Stimulated activated CD8-positive, alpha-beta memory T cell treated with anti-CD3 and anti-CD28 coated beads, Interleukin-7, amount 100 ng/mL, for 1 hour (primary cell): Measurements from ENCODE around the gene IFITM10.

Source experiments
- DNase-seq, 2 donors: peaks; one replicate each; pipeline ENCODE4 v3.0.0-alpha.2; 2020; ENCODE audit warnings: low read depth in 2 of 2

Gene IFITM10

DNA sequence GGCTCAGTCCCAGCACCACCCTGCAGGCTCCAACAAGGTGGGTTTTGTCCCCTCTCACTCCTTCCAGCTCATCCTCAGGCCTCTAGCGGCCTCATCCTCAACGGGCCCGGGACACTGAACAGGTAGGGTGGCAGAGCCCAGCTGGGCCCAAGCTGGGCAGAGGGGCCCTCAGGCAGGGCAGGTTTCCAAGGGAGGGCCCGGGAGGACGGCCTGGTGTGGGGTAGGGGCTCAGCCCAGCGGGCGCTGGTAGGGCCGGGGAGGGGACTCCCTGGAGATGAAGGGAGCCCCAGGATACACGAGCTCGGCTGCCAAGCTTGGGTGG lies 2.5 kb upstream of the IFITM10 start:
- no peak for DNase-seq

DNA sequence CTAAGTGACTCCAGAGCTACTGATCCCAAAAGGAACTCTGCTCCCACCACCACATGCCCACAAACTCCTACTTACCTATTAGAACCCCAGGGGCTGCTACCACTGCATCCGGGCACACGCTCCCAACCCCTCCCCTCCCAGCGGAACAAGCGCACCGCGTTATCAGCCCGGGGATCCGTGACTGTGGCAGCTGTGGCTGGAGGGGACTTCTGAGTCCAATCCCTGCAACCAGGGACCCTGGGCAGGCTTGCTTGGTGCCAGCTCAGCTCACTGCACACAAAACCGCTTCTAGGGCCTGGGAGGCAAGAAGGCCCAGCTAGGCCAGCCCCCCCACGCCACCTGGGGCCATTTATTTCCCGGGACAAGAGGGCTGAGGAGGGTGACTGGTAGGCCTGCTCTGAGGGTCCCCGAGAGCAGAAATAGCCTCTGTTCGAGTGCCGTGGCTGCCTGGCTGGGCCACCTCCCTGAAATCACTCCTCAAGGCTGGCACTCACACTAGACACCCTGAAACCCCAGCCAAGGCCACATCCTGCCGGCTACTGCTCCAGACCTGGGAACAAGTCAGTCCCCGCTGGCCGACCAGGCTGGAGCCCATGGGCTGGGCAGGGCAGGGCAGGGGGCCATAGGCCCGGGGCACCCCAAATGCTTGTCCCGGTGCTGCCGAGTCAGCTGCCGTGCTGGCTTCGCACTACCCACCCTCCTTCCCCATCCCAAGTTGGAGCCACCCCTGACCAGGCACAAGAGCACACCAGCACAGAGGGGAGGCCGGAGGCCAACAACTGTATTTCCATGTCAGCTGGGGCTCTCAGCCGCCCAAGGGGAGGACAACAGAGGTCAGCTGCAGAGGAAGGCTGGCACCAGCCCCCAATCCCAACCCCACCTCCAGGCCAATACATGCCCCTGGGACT lies 1.9 kb upstream of the IFITM10 start:
- no peak for DNase-seq

DNA sequence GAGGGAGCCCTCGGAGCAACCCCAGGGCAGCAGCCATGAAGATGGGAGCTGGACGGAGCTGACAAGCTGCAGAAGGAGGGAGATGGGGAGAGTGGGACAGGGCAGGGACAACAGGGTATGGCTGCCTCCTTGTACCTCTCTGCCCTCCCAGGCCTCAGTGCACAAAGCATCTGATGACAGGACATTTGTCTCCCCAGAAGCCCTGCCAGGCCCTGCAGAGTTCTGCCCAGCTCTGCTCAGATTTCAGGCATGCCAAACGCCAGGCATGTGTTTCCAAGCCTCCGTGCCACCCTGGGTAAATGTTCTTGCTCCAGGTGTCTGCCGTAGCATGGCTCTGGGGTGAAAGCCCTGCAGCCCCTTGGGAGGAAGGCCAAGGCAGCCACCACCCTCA lies 1.1 kb upstream of the IFITM10 start:
- no peak for DNase-seq

DNA sequence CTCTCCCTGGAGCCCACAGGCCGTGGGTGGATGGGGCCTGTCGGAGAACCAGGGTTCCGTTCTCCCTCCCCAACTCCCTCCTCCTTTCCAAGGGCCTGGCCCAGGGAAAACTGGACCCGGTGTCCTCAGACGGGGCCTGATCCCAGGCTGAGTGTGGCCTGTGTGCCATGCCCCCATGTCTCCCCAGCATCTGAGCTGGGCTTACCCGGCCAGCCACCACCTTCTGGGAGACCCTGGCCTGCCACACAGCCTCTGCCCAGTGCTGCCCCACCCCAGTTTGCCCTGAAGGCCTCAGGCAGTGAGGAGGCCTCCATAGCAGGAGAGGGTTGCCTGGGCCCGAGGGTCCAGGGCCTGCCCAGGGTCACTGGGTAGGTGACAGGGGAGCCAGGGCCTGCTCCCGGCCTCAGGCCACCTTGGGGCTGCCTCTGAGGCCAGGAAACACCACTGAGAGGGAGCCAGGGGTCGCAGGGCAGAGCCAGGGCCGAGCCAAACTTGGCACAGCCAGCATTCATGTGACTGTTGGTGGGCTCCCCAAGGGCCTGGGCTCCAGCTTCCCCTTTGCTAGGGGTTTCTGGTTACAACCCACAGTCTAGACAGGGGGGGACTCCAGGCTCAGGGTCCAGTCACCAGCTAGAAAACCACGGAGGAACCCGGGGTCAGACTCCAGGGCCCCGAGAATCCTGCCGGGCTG lies 590 bp upstream of the IFITM10 start:
- no peak for DNase-seq

DNA sequence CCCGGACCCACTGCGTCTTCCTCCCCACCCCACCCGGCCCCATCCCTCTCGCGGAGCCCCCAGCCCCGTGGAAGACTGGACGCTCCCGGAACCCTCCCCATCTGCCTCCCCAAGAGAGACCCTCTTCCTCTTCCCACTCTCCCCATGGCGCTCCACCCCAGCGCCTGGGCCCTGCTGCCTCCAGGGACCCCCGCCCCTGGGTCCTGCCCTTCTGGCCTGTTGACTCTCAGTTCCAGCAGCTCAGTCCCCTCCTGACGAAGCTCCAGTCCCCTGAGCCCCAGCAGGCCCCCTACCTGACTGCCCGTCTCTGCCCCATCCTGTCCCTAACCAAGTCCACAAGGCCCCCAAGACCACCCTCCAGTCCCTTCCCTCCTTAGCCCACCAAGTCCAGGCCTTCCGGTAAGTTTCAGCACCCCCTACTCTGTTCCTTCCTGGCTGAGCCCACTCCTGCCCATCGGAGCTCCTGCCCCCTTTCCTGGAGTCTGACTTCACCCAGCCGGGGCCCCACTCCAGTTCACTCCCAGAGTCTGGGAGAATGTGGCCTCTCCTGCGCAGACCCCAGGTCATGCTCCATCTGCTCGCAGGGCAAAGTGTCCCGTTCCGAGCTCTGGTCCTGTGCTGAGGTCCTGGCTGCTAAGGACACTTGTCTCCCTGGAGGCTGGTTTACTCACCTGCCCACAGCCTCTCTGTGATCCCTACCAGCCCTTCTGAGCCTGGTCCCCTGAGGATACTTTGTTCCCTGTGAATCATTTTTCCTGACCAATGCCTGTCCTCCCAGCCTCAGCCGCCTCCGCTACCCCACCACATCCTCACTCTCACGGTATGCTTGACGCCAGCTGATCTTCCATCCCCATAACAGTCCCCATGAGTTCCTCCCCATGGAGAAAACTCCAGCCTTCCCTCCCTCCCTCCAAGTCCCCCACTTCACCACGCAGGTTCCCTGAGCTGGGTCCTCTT lies 722 bp downstream of the IFITM10 start:
- no peak for DNase-seq

DNA sequence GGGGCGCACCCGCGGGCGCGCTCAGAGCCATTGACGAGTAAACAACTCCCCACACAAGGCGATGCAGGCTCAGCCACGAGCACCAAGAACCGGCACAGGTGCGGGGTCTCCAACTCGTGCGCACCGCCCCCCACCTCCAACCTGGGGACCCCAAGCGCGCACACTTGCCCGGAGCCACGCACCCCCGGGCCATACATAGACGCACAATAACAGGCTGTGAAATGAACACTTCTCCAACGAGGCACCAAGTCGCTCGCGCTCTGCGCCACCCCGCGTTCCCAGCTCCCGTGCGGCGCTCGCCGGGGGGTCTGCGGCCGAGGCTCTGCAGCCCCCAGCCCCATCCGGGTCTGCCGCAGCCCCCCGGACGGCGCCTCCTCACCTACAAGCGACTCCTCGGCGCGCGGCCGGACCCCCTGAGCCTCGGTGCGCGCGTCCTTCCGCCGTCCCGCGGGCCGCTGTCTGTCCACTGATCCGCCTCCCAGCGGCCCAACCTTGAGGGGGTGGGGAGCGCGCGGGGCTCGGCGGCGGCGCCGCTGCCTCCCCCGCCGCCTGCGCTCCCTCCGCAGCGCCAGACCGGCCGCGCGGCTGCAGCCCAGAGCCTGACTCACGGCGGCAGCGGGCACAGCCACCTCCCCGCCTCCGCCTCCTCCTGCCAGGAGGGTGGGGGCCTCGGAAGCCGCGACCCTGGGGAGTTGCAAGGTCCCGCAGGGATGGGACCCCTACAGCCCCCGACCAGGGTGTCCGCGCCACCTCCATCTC lies 1.6 kb downstream of the IFITM10 start:
- no peak for DNase-seq

DNA sequence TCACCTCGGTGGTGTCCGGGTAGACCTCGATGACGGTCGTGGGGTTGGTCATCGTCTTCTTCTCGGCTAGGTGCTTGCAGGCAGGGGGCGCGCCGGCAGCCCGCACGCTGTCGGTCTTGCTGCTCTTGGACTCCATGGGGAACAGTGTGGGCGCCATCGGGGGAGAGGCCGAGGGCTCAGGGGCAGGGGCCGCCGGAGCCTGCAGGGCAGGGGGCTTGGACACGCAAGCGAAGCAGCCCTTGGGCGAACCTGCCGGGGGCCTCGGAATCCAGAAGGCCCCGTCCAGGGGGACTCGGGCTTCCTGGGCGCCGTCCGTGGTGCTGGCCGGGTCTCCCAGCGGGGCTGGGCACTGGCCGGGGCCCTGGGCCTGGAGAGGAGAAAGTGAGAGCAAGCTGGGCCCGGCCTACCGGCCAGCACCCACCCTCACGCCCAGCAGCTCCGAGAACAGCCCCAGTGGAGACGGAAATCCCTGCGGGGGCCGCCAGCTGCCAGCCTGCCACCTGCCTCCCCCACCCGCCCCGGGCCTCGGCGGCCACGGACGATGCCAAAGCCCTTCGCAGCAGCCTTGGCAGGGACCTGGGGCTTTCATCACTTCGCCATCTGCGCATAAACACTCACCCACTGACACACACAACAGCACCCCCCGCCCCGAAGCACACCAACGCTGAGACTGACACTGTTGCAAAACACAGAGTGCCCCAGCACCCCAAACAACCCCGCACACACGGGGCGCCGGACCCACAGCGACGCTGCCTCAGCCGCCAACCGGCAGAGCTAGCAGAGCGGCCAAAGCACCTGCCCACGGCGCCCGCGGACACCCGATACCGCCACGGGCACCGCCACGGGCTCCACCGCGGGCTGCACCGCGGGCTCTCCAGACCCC lies 2.4 kb downstream of the IFITM10 start:
- no peak for DNase-seq

DNA sequence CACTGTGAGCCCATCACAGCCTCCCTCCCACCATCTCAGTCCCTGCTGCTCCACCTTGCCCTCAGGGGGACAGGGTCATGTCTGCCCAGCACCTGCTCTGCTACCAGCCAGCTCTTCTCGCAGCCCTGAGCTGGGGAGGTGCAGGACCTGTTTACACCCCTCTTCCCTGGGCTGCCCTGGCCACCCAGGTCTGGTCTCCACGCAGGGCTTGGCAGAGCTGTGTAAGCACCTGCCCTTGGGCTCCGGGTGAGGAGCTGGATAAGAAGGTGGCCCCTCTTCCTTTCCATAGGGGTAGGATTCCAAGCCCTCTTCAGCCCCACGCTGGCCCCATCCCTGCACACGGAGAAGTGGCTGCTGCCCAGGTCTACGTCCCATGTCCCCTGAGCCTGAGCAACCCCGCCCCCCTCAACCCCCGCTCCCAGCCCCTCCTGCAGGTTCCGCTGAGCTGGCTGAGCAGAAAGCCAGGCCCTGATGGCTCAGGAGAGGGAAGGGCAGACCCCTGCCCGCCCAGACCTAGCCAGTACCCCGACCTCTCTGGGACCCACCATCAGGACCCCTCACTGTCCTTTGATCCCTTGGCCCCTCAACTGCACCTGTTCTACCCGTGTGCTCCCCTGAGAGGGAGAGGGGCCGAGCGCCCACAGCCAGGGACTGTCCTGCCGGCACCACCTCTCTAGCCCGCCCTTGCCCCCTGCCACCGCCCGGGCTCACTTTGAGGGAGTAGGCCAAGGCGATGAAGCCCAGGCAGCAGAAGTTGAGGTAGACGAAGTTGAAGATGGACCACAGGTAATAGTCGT lies 3.2 kb downstream of the IFITM10 start:
- no peak for DNase-seq

DNA sequence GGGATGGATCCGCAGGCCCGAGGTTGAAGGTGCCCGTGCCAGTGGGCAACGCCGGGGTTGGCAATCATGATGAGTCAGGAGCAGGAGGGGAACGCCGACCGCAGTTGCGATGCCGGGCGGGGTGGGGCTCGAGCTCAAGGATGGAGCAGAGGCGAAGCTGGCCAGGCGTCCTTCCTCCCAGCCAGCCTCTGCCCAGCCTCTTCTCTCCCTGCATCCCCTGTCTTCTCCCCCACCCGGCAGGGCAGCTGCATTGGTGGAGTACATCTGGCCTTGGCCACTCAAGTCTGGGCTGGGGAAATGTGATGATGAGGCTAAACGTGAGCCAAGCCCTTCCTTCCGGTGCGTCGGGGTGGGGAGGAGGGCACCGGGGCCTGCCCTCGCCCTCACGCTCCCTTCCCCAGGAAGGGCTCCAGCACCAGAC lies 3.9 kb downstream of the IFITM10 start:
- DNase-seq = no peak

DNA sequence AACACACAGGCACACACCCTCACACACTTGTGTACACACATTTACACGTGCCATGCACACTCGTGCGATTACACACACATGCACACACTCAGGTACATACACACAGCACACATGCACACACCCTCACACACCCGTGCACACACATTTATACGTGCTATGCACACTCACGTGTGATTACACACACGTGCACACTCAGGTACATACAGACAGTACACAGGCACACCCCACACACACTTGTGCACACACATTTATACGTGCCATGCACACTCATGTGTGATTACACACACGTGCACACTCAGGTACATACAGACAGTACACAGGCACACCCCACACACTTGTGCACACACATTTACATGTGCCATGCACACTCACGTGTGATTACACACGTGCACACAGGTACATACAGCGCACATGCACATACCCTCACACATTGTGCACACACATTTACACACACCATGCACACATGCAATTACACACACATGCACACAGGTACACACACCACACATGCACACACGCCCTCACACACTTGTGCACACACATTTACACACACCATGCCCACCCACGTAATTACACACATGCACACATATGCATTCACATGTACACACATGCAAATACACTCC lies 4.6 kb downstream of the IFITM10 start:
- DNase-seq = no peak

DNA sequence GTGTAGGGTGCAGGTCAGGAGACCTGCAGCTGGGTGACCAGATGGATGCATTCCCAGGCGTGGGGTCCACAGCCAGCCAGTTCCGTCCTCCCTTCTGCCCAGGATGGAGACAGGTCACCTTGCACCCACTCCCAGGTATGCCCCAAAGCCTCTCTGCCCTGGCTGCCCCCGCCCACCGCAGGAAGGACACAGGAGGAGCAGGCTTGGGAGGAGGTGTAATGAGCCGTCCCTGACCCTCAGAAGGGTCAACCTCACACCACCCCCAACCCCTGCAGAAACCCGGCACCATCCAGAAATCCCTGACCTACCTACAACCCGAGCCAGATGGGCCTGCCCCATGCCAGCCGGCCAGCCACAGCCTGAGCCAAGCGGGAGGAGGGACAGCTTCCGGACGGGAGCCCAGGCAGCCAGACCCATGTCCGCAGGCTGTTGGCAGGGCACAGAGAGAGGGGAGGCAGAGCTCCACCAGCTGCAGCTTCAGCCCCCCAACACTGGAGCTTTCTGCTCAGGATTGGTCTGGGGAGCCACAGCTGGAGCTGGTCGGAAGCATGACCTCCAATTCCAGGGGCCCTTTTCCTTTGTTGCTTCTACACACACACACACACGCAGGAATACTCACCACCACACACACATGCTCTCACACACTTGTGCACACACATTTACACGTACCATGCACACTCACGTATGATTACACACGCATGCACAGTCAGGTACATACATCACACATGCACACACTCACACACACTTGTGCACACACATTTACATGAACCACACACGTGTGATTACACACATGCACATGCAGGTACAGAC lies 5.3 kb downstream of the IFITM10 start:
- DNase-seq = no peak

DNA sequence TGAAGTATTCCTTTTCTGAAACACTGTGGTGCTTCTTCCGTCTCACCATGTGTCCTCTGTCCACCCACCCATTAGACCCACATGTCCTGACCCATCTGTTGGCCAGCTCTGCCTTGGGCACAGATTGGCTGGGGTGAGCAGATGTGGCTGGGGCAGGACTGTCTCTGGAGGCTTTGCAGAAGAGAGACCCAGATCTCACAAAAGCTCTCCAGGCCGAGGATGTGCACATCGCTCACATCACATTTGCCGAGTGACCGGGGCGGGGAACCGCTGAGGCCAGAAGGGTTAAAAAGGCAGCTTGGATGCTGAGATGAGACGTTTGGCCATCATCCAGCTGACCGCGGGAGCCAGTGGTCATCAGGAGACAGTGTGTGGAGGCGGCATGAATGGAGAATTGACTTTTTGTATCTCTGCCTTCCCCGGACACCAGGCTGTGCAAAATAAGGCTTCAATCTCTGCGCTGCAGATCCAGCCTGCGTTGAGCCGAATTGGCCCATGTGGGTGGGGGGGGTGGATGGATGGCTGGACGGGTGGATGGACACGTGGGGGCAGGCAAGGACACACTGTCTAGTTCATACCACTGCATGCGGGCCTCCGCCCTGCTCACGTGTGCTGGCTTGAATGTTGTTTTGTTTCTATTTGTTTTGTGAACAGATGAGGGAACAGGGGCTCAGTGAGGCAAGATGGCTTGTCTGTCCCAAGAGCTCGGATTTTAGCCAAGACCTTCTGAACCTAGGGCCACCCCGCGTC lies 6.1 kb downstream of the IFITM10 start:
- DNase-seq = no peak

DNA sequence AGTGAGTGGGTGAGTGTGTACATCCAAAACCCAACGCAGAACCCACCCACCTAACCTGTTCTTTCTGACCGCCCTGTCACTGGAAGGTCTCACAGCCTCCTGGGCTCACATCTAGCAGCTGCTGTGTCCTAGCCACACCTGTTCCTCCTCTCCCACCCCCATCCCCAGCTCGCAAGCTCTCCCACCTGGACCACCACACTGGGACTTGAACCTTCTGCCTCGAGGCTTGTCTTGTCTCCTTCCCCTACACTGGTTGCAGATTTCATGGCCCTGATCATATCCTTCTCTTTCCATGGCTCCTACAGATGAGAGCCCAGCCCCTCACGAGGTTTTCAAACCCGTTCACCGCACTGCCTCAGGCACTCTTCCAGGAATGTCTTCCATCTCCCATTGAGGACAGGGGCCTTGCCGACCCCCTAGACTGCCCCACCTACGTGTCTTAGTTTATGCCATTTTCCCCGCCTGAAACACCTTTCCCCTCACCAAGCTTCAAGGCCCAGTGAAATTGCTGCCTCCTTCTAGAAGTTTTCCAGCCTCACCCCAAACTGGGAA lies 6.7 kb downstream of the IFITM10 start:
- no peak for DNase-seq

DNA sequence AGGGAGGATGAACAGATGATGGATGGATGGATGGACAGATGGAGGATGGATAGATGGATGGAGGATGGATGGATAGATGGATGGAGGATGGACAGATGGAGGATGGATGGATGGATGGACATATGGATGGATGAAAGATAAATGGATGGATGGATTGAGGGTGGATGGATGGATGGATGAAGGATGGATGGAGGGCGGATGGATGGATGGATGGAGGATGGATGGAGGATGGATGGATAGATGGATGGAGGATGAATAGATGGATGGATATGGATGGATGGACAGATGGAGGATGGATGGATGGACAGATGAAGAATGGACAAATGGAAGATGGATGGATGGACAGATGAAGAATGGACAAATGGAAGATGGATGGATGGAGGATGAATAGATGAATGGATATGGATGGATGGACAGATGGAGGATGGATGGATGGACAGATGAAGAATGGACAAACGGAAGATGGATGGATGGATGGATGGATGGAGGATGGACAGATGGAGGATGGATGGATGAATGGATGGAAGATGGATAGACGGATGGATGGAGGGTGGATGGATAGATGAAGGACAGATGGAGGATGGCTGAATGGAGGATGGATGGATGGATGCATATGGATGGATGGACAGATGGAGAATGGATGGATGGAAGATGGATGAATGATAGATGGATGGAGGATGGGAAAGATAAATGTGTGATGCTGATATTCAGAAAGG lies 7.4 kb downstream of the IFITM10 start:
- no peak for DNase-seq

DNA sequence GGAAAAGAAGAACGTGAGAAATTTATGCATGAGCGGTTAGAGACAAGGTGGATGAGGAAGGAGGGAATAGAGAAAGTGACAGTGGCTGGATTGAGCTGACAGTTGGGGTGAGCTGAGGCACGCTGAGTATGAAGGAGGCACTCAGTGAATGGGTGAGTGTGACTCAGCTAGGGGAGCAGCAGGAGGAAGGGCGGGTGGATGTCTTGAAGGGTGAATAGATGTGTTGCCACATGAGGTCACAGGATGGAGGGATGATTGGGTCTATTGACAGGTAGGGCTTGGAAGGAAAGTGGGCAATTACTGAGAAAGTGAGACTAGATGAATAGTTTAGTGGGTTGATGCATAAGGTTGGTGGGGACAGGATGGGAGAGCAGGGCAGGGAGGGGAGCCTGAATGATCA lies 8.0 kb downstream of the IFITM10 start:
- DNase-seq = no peak

DNA sequence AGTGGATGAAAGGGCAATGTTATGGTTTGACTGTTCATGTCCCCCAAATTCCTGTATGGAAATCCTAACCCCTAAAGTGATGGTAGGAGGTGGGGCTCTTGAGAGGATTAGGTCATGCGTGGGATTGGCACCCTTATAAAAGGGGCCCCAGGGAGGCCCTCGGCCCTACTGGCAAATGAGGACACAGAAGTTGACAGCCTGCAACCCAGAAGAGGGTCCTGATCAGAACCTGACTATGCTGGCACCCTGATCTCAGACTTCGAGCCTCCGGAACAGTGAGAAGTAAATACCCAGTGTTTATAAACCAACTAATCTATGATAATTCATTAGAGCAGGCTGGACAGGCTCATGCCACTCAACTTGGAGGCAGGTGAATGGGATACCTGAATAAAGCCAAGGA lies 8.7 kb downstream of the IFITM10 start:
- no peak for DNase-seq
